Epithelial cell of prostate (primary cell): Measurements from ENCODE around the gene TBCD.
"Not testable (repeated sequence)": the region's sequence is repeated elsewhere in the genome, so short reads cannot be mapped to it uniquely, and the experiment has no call there.

Experiments
- DNase-seq: peaks from one replicate; pipeline ENCODE4 v3.0.0-alpha.2; 2011; ENCODE audit warnings: low read depth, low spot score
- H3K27ac ChIP-seq: fragments of 450-650 bp; 2 replicates; pipeline ENCODE4 v1.5.1; 2017; ENCODE audit warnings: mild to moderate bottlenecking

Gene TBCD

GRCh38 chr17:82957961-82958561, 206.2 kb downstream of the TBCD start:
- no peak for DNase-seq
- H3K27ac ChIP-seq, result no peak overlapping the region

- H3K27ac ChIP-seq, result no peak overlapping the region
- no peak for DNase-seq
Measured at GRCh38 chr17:82959242-82959930, 207.5 kb downstream of the TBCD start.

- H3K27ac ChIP-seq, result no peak overlapping the region
- DNase-seq, result no peak
Measured at GRCh38 chr17:82959990-82960418, 208.1 kb downstream of the TBCD start.

- DNase-seq, result no peak
- H3K27ac ChIP-seq, result no peak overlapping the region
Measured at GRCh38 chr17:82960419-82961271, 208.8 kb downstream of the TBCD start.

- H3K27ac ChIP-seq, result no peak overlapping the region
- no peak for DNase-seq
Measured at GRCh38 chr17:82961366-82962162, 209.7 kb downstream of the TBCD start.

GRCh38 chr17:82962163-82962720, 210.4 kb downstream of the TBCD start:
- no peak for DNase-seq
- no peak overlapping the region for H3K27ac ChIP-seq

- no peak for DNase-seq
- no peak overlapping the region for H3K27ac ChIP-seq
Measured at GRCh38 chr17:82963104-82963950, 211.5 kb downstream of the TBCD start.

GRCh38 chr17:82964451-82964850, 212.6 kb downstream of the TBCD start:
- H3K27ac ChIP-seq, DNase-seq: not testable (repeated sequence)

- DNase-seq, result no peak
Measured at GRCh38 chr17:82964851-82965341, 213.0 kb downstream of the TBCD start.

GRCh38 chr17:82965371-82965770, 213.5 kb downstream of the TBCD start:
- no peak for DNase-seq
- H3K27ac ChIP-seq, result no peak overlapping the region

More at GRCh38 chr17:82964851-82965341, 213.0 kb downstream of the TBCD start:
- H3K27ac ChIP-seq, result no peak overlapping the region

GRCh38 chr17:82966415-82966814, 214.6 kb downstream of the TBCD start:
- DNase-seq, result no peak
- H3K27ac ChIP-seq, result no peak overlapping the region

GRCh38 chr17:82967268-82968032, 215.6 kb downstream of the TBCD start:
- no peak overlapping the region for H3K27ac ChIP-seq

GRCh38 chr17:82968033-82968841, 216.4 kb downstream of the TBCD start:
- H3K27ac ChIP-seq, DNase-seq: not testable (repeated sequence)

More at GRCh38 chr17:82967268-82968032, 215.6 kb downstream of the TBCD start:
- no peak for DNase-seq

GRCh38 chr17:82970067-82970466, 218.2 kb downstream of the TBCD start:
- no peak for DNase-seq
- H3K27ac ChIP-seq, result no peak overlapping the region

GRCh38 chr17:82970818-82971590, 219.1 kb downstream of the TBCD start:
- DNase-seq, result no peak
- no peak overlapping the region for H3K27ac ChIP-seq

GRCh38 chr17:82972836-82973372, 221.0 kb downstream of the TBCD start:
- H3K27ac ChIP-seq, result no peak overlapping the region
- no peak for DNase-seq
